Kidney epithelial cell (primary cell): Measurements from ENCODE around the gene NACAD. TPM values are rescaled to one million over a fixed set of nuclear protein-coding genes. Genes with fewer than 3 reads are reported as not detected.

Experiments used
- DNase-seq: peaks from one replicate; pipeline ENCODE4 v3.0.0-alpha.2; 2010; ENCODE audit warnings: low read depth
- H3K27me3 ChIP-seq: 2 replicates; pipeline ENCODE4 v1.6.0; 2011; ENCODE audit warnings: low read length; ENCODE audit not compliant: control insufficient read depth, insufficient read depth
- H3K36me3 ChIP-seq: 2 replicates; pipeline ENCODE4 v1.5.1; 2011; ENCODE audit warnings: low read length; ENCODE audit not compliant: control insufficient read depth, insufficient read depth
- H3K4me3 ChIP-seq: 2 replicates; pipeline ENCODE4 v1.5.1; 2011; ENCODE audit warnings: low read depth, mild to moderate bottlenecking, control low read depth, low read length
- total RNA-seq: library from RNA; depleted of rRNA; stranded (reverse); fragments of >200 nt; gene quantifications from 2 replicates; pipeline ENCODE4 v1.2.3, GENCODE V29; 2015
- TF ChIP-seq, protein P1 (sequence below): IDR thresholded peaks from 2 replicates; pipeline ENCODE4 v1.5.1; 2011; ENCODE audit warnings: mild to moderate bottlenecking, moderate library complexity, low read length, control low read depth, inconsistent platforms; ENCODE audit not compliant: insufficient read depth, poor library complexity, severe bottlenecking

The NACAD gene
- total RNA-seq, 1 donor from 2014 or later, result 4.9 TPM

DNA sequence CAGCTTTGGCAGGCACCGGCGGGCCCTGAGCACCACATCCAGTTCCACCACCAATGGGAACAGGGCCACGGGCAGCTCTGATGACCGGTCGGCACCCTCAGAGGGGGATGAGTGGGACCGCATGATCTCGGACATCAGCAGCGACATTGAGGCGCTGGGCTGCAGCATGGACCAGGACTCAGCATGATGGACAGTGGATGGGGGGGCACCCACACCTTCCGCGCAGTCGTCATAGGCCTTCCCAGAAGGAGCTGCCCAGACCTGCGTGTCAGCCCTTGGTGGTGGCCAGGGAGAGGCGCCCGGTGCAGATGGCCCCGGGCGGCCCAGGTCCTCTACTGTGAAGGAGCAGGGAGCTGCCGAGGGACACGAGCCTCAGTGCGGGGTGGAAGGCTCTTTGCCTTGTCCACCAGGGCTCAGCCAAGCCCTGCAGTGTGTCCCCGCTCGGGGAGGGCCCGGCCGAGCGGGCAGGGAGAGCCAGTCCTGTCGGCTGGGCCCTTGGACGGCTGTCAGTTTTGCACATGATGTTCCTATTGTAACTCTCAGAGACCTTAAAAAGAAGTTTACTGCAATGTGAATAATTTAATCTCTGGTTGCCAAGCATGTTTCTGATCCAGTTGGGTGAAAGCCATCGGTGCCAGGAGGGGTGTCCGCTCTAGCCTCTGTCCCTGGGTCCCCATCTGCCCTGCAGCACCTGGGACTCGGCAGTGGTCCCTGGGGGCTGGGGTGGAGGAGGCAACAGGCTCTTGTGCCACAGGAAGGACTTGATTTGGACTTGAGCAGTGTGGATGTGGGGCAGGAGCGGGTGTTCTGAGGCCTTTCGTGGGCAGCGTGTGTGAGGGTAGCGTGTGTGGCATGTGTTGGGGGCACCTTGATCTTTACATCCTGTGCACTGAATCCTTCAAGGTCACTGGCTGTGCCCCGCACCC is 12.6 kb downstream of the NACAD start:
- Histone ChIP-seq H3K4me3 (no peak overlapping the region), H3K27me3 (no peaks in the 10 kb centered on the region), H3K36me3 (peaks cover 1% of the 10 kb centered on the region)
- DNase-seq, result no peak
- TF ChIP-seq, protein P1, sequence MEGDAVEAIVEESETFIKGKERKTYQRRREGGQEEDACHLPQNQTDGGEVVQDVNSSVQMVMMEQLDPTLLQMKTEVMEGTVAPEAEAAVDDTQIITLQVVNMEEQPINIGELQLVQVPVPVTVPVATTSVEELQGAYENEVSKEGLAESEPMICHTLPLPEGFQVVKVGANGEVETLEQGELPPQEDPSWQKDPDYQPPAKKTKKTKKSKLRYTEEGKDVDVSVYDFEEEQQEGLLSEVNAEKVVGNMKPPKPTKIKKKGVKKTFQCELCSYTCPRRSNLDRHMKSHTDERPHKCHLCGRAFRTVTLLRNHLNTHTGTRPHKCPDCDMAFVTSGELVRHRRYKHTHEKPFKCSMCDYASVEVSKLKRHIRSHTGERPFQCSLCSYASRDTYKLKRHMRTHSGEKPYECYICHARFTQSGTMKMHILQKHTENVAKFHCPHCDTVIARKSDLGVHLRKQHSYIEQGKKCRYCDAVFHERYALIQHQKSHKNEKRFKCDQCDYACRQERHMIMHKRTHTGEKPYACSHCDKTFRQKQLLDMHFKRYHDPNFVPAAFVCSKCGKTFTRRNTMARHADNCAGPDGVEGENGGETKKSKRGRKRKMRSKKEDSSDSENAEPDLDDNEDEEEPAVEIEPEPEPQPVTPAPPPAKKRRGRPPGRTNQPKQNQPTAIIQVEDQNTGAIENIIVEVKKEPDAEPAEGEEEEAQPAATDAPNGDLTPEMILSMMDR, result no peak

DNA sequence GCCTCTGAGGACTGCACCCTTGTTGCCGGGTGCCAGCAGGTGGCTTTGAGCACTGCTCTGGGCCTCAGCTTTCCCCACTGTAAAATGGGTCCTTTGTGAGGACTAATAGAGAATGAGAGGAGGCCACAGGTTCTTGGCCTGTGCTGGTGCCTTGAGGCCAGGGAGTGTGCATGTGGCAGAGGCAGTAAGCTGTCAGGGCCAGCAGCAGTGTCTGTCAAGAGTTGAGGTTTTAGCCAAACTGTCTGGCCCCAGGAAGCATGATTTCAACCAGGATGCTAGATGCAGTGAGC is 13.5 kb downstream of the NACAD start:
- DNase-seq, result no peak
- H3K36me3 ChIP-seq, result peaks cover 1% of the 10 kb centered on the region
- TF ChIP-seq, protein P1, result no peak
- H3K27me3 ChIP-seq, result no peaks in the 10 kb centered on the region
- H3K4me3 ChIP-seq, result no peak overlapping the region

DNA sequence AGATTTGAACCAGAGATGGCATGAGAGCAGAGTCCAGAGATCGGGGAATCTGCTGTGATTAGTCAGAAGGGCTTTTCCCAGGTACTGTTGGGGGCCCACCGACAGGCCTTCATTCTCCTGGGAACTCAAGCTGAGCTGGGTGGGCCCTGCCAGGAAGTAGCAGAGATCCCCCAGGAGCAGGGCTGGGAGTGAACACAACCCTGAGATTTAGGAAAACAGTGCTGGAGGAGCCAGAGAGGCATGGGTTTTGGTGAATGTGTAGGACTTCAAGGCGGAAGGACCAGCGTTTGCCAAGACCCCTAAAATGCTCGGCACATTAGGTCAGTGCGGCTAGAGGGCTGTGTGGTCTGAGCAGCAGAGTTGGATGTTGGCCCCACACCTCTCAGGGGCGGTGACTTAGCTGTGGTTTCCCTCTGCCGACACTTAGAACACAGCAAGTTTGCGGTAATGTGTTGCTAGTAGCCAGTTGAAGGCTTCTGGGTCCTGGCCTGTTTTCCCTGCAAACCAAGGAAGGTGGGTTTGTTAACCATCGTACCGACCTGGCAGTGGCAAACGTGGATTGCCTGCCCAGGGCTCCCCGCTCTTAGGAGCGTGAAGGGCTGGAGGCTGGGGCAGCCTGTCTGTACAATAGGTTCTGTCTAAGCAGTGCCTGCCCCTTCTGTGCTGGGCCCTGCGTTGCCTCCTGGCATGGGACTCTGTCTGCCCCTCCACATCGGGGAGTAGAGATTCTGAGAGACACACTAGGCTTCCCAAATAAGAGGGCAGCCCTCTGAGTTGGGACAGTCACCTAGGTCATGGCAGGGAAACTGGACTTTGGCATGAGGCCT is 14.0 kb downstream of the NACAD start:
- DNase-seq, result no peak
- TF ChIP-seq, protein P1, result no peak
- H3K4me3 ChIP-seq, result no peak overlapping the region
- H3K27me3 ChIP-seq, result no peaks in the 10 kb centered on the region
- peaks cover 1% of the 10 kb centered on the region for H3K36me3 ChIP-seq

DNA sequence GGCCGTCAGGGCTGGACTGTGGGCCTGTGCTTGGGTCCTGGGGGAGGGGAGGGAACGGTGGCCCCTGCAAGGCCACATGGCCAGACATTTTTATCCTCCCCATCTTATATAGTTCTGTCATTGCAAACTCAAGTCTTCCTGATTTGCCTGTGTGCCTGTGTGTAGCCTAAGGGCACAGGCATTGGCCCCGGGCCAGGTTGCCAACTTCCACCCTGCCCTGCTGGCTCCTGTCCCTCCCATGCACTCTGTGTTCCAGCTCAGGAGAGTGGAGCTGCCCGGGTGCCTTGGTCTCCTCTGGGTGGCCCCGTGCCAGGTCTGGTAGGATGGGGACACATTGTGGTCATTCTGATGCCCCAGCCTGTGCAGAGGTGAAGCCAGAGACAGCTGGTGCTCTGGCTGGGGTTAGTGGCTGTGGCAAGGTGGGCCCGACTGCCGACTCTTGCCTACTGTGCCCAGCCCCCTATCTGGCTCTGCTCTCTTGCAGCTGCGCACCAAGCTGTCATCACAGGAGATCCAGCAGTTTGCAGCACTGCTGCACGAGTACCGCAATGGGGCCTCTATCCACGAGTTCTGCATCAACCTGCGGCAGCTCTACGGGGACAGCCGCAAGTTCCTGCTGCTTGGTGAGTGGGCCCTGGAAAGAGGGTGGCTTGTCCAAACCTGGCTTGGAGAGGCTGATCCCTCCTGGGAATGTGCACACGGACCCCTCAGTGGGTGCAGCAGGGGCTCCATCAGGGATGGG is 14.8 kb downstream of the NACAD start:
- Histone ChIP-seq H3K4me3 (no peak overlapping the region), H3K27me3 (no peaks in the 10 kb centered on the region), H3K36me3 (peaks cover 1% of the 10 kb centered on the region)
- TF ChIP-seq, protein P1, result no peak
- DNase-seq, result no peak

DNA sequence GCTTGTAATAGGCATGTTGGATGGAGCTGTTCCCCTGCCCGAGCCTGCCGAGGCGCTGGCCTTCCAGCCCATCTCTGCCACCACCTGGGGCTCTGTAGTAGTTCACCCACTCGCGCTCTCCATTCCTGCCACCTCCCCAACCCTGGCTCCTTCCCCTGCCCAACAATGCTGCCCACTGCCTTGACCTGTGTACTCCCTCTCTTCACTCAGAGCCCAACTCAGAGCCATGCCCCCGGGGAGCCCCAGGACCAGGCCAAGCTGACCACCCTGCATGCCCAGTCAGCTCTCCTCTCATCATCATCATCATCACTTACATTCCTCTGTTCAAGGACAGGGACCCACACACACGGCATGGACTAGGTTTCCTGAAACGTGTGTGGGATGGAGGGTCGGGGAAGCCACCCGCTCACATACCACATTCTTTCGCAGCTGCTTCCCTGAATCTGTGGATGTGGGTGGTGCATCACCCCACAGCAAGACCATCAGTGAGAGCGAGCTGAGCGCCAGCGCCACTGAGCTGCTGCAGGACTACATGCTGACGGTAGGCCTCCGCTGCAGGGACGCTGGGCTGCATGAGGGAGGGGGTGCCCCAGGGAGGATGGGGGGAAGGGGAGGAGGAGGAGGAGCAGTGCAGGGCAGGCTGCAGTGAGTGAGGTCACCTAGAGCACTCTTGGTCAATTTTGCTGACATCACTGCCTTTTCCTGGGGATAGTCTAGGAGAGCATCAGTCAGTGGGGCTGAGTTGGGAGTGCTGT is 15.6 kb downstream of the NACAD start:
- Histone ChIP-seq H3K36me3 (peaks cover 1% of the 10 kb centered on the region), H3K27me3 (no peaks in the 10 kb centered on the region), H3K4me3 (no peak overlapping the region)
- TF ChIP-seq, protein P1, result no peak
- DNase-seq, result no peak
